ENCODE measurements around the gene TOP1. TPM values are rescaled to one million over a fixed set of nuclear protein-coding genes. Genes with fewer than 3 reads are reported as not detected.

The TOP1 gene
- total RNA-seq, 1 experiment from 2014 or later: 125 TPM

GRCh38 chr20:41147767-41148191, 119.2 kb downstream of the TOP1 start:
- no peak for TF ChIP-seq EZH2 (IDR thresholded peaks at IDR 0.05; ENCODE audit: borderline replicate concordance, low read depth, low read length, poor library complexity, severe bottlenecking)
- no peak for TF ChIP-seq CTCF (conservative IDR thresholded peaks at IDR 0.05; ENCODE audit: low read depth, low read length)
- Histone ChIP-seq H3K36me3 (ENCODE audit: insufficient read depth, low read length, poor library complexity, severe bottlenecking) (peaks cover 4% of the 10 kb centered on the region), H3K27me3 (replicated peaks; ENCODE audit: insufficient read depth, low read depth, low read length, poor library complexity) (no peaks in the 10 kb centered on the region), H3K27ac (ENCODE audit: low read depth, low read length, poor library complexity, severe bottlenecking) (no peak overlapping the region), H3K4me3 (ENCODE audit: low read depth, low read length, poor library complexity, severe bottlenecking) (no peak overlapping the region), H3K9me3 (ENCODE audit: low read depth, low read length, poor library complexity, severe bottlenecking) (no peaks in the 10 kb centered on the region), H3K4me1 (ENCODE audit: insufficient read depth, low read length, poor library complexity, severe bottlenecking) (peaks cover 5% of the 10 kb centered on the region)
- CTCF ChIA-PET: interaction anchor here (0.6 to 1.5 kb wide), 2 partner anchors 13 to 263 kb away, joined by 3 to 4 read pairs; no protein-coding TSS in a partner anchor
- intact Hi-C loops (cut with micrococcal nuclease; ENCODE audit: unreplicated experiment): no loop called here
- BruUV-seq (replicated peaks): no TSS peak
- POLR2A ChIA-PET (ENCODE audit: low non-redundant PET): no interaction called here
- no peak for DNase-seq (ENCODE audit: low spot score)

- Histone ChIP-seq H3K27me3 (replicated peaks; ENCODE audit: insufficient read depth, low read depth, low read length, poor library complexity) (no peaks in the 10 kb centered on the region), H3K36me3 (ENCODE audit: insufficient read depth, low read length, poor library complexity, severe bottlenecking) (peaks cover 3% of the 10 kb centered on the region), H3K27ac (ENCODE audit: low read depth, low read length, poor library complexity, severe bottlenecking) (no peak overlapping the region), H3K9me3 (ENCODE audit: low read depth, low read length, poor library complexity, severe bottlenecking) (no peaks in the 10 kb centered on the region), H3K4me3 (ENCODE audit: low read depth, low read length, poor library complexity, severe bottlenecking) (no peak overlapping the region), H3K4me1 (ENCODE audit: insufficient read depth, low read length, poor library complexity, severe bottlenecking) (peaks cover 5% of the 10 kb centered on the region)
- ChIA-PET CTCF (interaction anchor here (1.5 kb wide), 1 partner anchor 14 kb away, joined by 4 read pairs; no protein-coding TSS in a partner anchor), POLR2A (ENCODE audit: low non-redundant PET) (no interaction called here)
- TF ChIP-seq CTCF (conservative IDR thresholded peaks at IDR 0.05; ENCODE audit: low read depth, low read length): no peak
- no peak for TF ChIP-seq EZH2 (IDR thresholded peaks at IDR 0.05; ENCODE audit: borderline replicate concordance, low read depth, low read length, poor library complexity, severe bottlenecking)
- no TSS peak for BruUV-seq (replicated peaks)
- DNase-seq (ENCODE audit: low spot score): no peak
- intact Hi-C loops (cut with micrococcal nuclease; ENCODE audit: unreplicated experiment): no loop called here
Measured at GRCh38 chr20:41148942-41149341, 120.3 kb downstream of the TOP1 start.

- no peak for DNase-seq (ENCODE audit: low spot score)
- Histone ChIP-seq H3K36me3 (ENCODE audit: insufficient read depth, low read length, poor library complexity, severe bottlenecking) (no peaks in the 10 kb centered on the region), H3K27me3 (replicated peaks; ENCODE audit: insufficient read depth, low read depth, low read length, poor library complexity) (no peaks in the 10 kb centered on the region), H3K4me1 (ENCODE audit: insufficient read depth, low read length, poor library complexity, severe bottlenecking) (peaks cover 5% of the 10 kb centered on the region), H3K4me3 (ENCODE audit: low read depth, low read length, poor library complexity, severe bottlenecking) (no peak overlapping the region), H3K9me3 (ENCODE audit: low read depth, low read length, poor library complexity, severe bottlenecking) (no peaks in the 10 kb centered on the region), H3K27ac (ENCODE audit: low read depth, low read length, poor library complexity, severe bottlenecking) (no peak overlapping the region)
- intact Hi-C loops (cut with micrococcal nuclease; ENCODE audit: unreplicated experiment): no loop called here
- TF ChIP-seq CTCF (conservative IDR thresholded peaks at IDR 0.05; ENCODE audit: low read depth, low read length) (no peak), EZH2 (IDR thresholded peaks at IDR 0.05; ENCODE audit: borderline replicate concordance, low read depth, low read length, poor library complexity, severe bottlenecking) (no peak)
- BruUV-seq (replicated peaks): no TSS peak
- POLR2A ChIA-PET (ENCODE audit: low non-redundant PET): no interaction called here
- CTCF ChIA-PET: no interaction called here
Measured at GRCh38 chr20:41150664-41151063, 122.0 kb downstream of the TOP1 start.
